IPS-15b (cell line): ENCODE measurements around the gene DHRS13.
"Not testable (repeated sequence)": the region's sequence is repeated elsewhere in the genome, so short reads cannot be mapped to it uniquely, and the experiment has no call there.

Experiments used
- H3K27me3 ChIP-seq: one replicate; pipeline ENCODE4 v1.6.1; 2013; ENCODE audit warnings: low read length; ENCODE audit not compliant: control insufficient read depth, insufficient read depth
- H3K36me3 ChIP-seq: one replicate; pipeline ENCODE4 v1.6.1; 2013; ENCODE audit warnings: low read length; ENCODE audit not compliant: control insufficient read depth, insufficient read depth
- H3K4me1 ChIP-seq: one replicate; pipeline ENCODE4 v1.6.1; 2013; ENCODE audit warnings: mild to moderate bottlenecking, low read length; ENCODE audit not compliant: control insufficient read depth, insufficient read depth
- H3K4me3 ChIP-seq: one replicate; pipeline ENCODE4 v1.5.1; 2013; ENCODE audit warnings: low read depth, low read length
- H3K9ac ChIP-seq: one replicate; pipeline ENCODE4 v1.6.1; 2013; ENCODE audit warnings: low read depth, mild to moderate bottlenecking, low read length
- H3K9me3 ChIP-seq: one replicate; pipeline ENCODE4 v1.6.1; 2013; ENCODE audit warnings: mild to moderate bottlenecking, low read length; ENCODE audit not compliant: control insufficient read depth, insufficient read depth

Gene DHRS13

DNA sequence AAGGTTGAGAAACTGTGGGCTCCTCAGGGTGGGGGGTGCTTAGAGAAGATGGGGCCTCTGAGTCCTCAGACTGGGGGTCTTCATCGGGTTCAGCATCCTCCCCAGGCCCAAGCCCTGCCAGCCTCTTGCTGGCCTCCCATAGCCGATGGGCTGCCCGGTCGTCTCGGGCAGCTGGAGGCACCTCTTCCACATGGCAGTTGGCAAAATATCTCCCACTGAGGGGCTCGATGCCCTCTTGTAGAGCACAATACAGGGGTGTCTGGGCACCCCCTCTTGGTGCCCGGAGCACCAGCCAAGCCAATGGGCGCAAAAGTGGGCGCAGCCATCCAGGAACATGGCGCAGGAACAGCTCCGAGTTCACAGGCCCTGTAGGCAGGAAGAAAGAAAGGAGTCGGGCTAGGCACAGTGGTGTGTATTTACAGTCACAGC lies 4.3 kb downstream of the DHRS13 start:
- peaks cover 18% of the 10 kb centered on the region for H3K4me1 ChIP-seq
- H3K9ac ChIP-seq: no peak overlapping the region
- no peaks in the 10 kb centered on the region for H3K36me3 ChIP-seq

DNA sequence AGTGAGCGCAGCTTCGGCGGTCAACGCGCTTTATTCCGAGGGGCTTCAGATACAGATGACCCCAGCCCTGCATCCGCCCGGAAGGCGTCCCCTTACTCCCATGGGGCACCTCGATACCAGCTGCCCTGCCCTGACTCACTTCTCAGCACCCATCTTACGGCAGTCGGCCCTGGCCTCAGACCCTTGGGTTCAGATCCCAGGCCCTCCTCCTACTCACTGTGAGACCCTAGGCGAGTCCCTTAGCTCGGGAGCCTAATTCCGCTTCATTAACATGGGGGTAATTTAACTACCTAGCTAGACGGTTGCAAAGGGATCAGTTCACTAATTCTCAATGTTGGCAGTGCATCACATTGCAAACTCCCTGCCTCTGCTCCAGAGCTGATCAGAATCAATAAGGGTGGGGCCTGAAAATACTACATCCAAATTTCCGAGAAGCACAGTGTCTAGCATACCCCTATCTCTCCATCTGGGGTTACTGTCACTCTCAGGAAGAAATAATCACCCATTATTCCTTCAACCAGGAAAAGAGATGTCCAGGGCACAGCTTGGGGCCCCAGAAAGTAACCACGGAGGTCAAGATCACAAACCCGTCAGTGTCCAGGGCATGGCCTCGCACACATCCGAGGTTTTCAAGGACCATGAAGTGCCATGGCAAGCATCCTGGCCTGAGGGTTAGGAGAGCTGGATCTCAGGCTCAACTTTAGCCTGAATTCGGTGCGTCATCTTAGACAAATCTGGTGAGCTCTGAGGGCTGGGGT lies 4.9 kb downstream of the DHRS13 start:
- Histone ChIP-seq H3K9me3 (no peaks in the 10 kb centered on the region), H3K9ac (peak overlapping the region; percentile 66), H3K4me3 (peak overlapping the region; percentile 84), H3K36me3 (no peaks in the 10 kb centered on the region), H3K4me1 (peaks cover 14% of the 10 kb centered on the region), H3K27me3 (no peaks in the 10 kb centered on the region)

More for the DNA sequence above, 4.3 kb downstream of the DHRS13 start:
- no peaks in the 10 kb centered on the region for H3K27me3 ChIP-seq
- H3K4me3 ChIP-seq: no peak overlapping the region
- no peaks in the 10 kb centered on the region for H3K9me3 ChIP-seq

DNA sequence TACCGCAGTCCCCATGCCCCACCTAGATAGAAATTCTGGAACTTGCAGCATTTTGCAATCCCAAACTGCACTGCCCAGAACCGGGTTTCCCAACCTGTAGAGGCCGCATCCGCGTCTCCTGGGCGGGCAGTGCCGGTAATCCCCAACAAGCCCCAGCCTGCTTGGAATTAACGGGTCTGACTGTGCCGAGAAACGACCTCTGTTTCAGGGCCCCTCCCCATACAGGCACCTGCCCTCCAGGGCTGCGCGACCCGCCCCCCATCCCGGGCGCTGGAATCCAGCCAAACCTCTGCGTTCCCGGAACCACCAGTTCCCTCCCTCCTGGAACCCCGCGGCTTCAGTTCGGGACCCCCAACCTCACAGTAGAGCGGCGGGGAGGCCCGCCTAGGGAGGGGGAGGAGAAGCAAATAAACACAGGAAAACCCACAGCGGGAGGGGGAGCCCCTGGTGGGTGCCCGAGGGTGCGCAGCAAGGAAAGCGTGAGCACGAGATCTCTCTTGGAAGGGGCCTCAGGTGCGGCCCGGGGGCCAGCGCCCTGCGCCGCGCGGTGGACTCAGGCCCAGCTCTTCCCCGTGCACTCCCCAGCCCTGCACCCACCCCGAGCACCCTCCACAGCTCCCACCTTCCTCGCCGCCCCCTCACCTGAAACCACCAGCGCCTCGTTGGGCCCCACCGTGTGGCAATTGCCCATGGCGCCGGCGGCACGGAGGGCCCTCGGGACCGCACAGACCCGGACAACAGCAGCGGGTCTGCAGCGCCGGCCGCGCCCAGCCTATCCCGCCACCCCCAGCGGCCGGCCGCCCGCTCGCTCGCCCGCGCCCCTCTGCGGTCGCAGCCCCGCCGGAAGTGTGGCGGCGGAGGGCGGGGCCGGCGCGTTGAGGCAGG lies 5.8 kb downstream of the DHRS13 start, which contains the start of gene FLOT2:
Gene FLOT2 (minus strand): TSS at position 850 of the 885 bp plus-strand sequence. CDS start 159 bp downstream, at position 691.
- H3K36me3 ChIP-seq: no peaks in the 10 kb centered on the region
- H3K9me3 ChIP-seq: no peaks in the 10 kb centered on the region
- H3K4me1 ChIP-seq: peaks cover 14% of the 10 kb centered on the region
- peak within 1 kb of the TSS; percentile 84 for H3K4me3 ChIP-seq
- H3K9ac ChIP-seq: peak within 1 kb of the TSS; percentile 73
- H3K27me3 ChIP-seq: no peaks in the 10 kb centered on the region

DNA sequence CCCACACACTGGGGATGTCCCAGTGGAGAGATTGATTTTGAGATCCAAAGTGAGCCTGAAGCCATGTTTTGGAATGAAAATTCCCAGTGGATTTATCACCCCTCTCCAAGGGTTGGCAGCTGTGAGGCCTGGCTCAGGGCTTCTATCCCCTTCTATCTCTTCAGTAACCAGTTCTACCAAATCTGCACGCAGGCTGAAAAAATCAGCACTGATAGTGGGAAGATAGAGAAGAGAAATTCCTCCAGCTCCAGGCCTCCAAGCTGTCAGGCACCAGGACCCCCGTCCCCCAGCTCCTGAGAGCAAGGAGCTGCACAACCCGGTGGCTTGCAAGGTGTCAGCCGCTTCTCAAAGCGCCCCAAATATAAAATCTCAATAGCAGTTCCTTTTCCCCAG lies 6.4 kb downstream of the DHRS13 start:
- Histone ChIP-seq H3K9ac (peak overlapping the region; percentile 73), H3K36me3 (no peaks in the 10 kb centered on the region), H3K4me3 (peak overlapping the region; percentile 84), H3K9me3 (no peaks in the 10 kb centered on the region), H3K4me1 (peaks cover 8% of the 10 kb centered on the region), H3K27me3 (no peaks in the 10 kb centered on the region)

DNA sequence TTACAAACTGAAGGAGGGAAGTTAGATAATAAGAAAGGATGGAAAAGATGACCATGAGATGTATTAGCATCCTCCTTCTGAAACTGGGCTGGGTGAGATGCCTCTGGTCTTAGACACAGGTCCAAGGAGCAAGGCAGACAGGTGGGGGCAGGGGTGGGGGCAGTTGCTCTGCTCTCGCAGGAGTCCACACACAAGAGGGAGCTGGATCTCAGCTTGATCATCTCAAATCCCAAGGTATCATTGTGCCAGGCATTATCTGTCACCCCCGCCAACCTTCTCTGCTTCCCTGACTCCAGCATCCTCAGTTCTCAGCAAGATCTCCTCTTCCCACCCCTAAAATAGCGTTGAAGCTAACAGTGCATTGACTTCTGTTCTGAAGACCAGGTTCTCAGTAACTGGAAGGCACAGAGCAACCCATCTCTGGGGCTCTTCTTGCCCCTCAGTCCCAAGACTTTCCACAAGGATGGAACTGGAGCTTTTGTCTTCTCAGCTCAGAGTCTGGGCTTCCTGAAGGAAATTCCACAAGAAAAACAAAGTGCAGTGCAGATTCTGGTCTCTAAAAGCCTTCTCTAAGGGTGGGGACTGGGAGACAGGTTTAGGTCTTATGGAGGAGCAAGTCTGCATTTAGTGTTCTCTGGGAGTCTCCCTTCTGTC lies 7.0 kb downstream of the DHRS13 start:
- Histone ChIP-seq H3K4me1 (peaks cover 7% of the 10 kb centered on the region), H3K27me3 (no peaks in the 10 kb centered on the region), H3K36me3 (no peaks in the 10 kb centered on the region), H3K9ac (peak overlapping the region; percentile 28), H3K4me3 (peak overlapping the region; percentile 84), H3K9me3 (no peaks in the 10 kb centered on the region)

DNA sequence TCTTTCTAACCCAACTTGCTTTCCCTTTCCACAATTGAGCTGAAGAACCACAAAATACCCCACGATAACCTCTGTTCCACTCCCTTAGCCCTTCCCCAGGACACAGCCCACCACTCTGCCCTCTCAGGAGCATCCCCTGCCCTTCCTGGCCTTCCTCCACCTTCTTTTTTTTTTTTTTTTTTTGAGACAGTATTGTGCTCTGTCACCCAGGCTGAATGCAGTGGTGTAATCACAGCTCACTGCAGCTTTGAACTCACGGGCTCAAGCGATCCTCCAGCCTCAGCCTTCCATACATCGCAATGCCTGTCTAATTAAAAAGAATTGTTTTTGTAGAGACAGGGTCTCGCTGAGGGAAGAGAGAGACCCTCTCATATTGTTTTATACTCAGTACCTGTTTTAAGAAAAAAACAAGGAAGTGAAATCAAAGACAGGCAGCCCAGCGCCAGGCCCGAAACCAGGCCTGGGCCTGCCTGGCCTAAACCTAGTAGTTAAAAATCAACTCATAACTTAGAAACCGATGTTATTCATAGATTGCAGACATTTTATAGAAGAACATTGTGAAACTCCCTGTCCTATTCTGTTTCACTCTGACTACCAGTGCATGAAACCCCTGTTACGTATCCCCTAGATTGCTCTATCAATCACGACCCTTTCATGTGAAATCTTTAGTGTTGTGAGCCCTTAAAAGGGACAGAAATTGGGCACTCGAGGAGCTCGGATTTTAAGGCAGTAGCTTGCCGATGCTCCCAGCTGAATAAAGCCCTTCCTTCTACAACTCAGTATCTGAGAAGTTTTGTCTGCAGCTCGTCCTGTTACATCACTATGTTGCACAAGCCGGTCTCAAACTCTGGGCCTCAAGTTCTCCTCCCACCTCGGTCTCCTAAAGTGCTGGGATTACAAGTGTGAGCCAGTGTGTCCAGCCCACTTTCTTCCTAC lies 9.4 kb downstream of the DHRS13 start:
- H3K9ac ChIP-seq, H3K36me3 ChIP-seq, H3K9me3 ChIP-seq, H3K4me3 ChIP-seq, H3K27me3 ChIP-seq: not testable (repeated sequence)
- H3K4me1 ChIP-seq: peaks cover 10% of the 10 kb centered on the region

DNA sequence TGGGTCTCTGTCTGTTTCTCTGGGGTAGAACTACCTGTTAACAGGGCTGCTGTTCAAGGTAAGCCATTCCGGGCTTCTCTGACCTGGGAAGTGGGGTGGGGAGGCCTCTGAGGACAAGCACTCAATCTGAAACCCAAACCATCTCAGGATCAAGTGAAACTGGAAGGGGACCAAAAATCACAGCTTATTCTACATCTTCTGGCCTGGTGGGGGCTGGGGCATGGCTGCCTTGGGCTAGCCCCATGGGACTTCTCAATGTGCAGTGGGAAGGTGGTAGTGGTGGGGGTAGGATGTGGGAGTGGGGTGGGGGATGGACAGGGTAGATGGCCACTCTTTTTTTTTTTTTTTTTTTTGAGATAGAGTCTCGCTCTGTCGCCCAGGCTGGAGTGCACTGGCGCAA lies 10.9 kb downstream of the DHRS13 start:
- Histone ChIP-seq H3K9me3 (no peaks in the 10 kb centered on the region), H3K4me3 (no peak overlapping the region), H3K36me3 (no peaks in the 10 kb centered on the region), H3K9ac (no peak overlapping the region), H3K27me3 (no peaks in the 10 kb centered on the region), H3K4me1 (peaks cover 10% of the 10 kb centered on the region)

DNA sequence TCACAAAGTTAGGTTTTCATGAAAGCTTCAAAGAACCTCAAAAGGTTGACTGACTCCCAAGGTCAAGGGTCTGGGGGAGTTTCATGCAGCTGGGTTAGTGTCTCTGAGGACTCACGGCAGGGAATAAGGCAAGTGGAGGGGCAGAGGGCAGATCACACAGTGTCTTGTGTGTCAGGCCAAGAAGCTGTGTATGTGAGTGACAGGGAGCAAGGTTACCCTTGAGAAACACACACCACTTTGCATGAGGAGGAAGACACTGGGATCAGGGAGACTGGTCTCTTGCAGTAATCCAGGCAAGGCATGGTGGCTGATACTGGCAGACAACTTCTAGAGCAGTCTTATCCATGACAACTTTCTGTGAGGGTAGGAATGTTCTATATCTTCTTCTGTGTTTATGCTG lies 11.7 kb downstream of the DHRS13 start:
- no peak overlapping the region for H3K9ac ChIP-seq
- H3K36me3 ChIP-seq: no peaks in the 10 kb centered on the region
- H3K27me3 ChIP-seq: no peaks in the 10 kb centered on the region
- no peak overlapping the region for H3K4me3 ChIP-seq
- H3K9me3 ChIP-seq: no peaks in the 10 kb centered on the region
- H3K4me1 ChIP-seq: peaks cover 9% of the 10 kb centered on the region

DNA sequence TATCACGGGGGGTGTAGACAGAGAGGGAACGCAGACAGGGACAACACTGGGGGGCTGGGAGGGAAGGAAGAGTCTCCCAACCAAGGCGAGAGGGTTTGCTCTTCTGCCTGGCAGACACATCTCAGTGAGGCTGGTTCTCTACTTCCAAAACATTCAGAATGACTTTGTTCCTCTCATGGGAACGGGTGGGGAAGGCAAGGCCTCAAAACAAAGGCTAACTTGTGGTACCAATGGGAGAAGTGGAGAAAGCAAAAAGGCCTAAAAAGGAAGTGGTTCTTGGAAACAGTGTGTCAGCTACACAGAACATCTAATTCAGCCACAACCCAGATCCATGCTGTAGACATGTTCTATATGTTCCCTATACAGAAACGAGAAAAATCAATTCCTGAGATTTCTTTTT lies 12.9 kb downstream of the DHRS13 start:
- Histone ChIP-seq H3K36me3 (peaks cover 2% of the 10 kb centered on the region), H3K4me1 (peaks cover 3% of the 10 kb centered on the region), H3K9ac (no peak overlapping the region), H3K27me3 (no peaks in the 10 kb centered on the region), H3K4me3 (no peak overlapping the region), H3K9me3 (no peaks in the 10 kb centered on the region)

DNA sequence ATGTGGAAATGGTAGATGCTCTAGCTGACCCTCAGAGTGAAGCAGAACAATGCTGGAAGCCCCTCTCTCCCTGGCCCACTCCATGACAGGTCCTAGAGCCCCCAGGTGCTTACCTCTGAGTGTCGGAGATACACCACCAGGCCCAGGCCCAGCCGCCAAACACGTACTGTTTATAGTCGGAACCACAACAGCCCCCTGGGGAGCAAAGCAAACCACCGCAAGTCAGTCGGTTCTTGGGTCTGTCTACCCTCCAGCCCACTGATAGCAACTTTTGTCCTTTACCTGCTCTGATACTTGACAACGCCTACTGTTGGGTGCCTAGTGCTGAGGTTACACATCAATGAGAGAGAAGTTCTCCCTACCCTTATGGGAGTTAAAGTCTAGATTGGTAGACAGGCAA lies 14.0 kb downstream of the DHRS13 start:
- no peaks in the 10 kb centered on the region for H3K9me3 ChIP-seq
- H3K4me1 ChIP-seq: peaks cover 3% of the 10 kb centered on the region

More for the DNA sequence above, 14.0 kb downstream of the DHRS13 start:
- no peak overlapping the region for H3K4me3 ChIP-seq
- peaks cover 7% of the 10 kb centered on the region for H3K36me3 ChIP-seq
- no peak overlapping the region for H3K9ac ChIP-seq
- H3K27me3 ChIP-seq: no peaks in the 10 kb centered on the region
